Measurements from ENCODE around the gene PDE10A.

Gene PDE10A

GRCh38 chr6:165664559-165665383 lies 1.7 kb upstream of the PDE10A start:
- Mint-ChIP-seq H3K4me1 (ENCODE audit: low read depth) (no peaks in the 10 kb centered on the region), H3K27me3 (peaks cover 44% of the 10 kb centered on the region), H3K36me3 (ENCODE audit: low read depth) (no peaks in the 10 kb centered on the region), H3K9me3 (no peaks in the 10 kb centered on the region), H3K27ac (no peak overlapping the region), H3K4me3 (no peak overlapping the region)

- H3K4me3 Mint-ChIP-seq, result peak overlapping the region; percentile 13
- no peaks in the 10 kb centered on the region for H3K36me3 Mint-ChIP-seq (ENCODE audit: low read depth)
- peaks cover 52% of the 10 kb centered on the region for H3K27me3 Mint-ChIP-seq
- H3K27ac Mint-ChIP-seq, result no peak overlapping the region
- no peaks in the 10 kb centered on the region for H3K9me3 Mint-ChIP-seq
- H3K4me1 Mint-ChIP-seq (ENCODE audit: low read depth), result no peaks in the 10 kb centered on the region
Observed at GRCh38 chr6:165663736-165664558, 906 bp upstream of the PDE10A start.

GRCh38 chr6:165663377-165663735 lies 315 bp upstream of the PDE10A start:
- Mint-ChIP-seq H3K4me1 (ENCODE audit: low read depth) (no peaks in the 10 kb centered on the region), H3K9me3 (no peaks in the 10 kb centered on the region), H3K27me3 (peaks cover 58% of the 10 kb centered on the region), H3K4me3 (peak overlapping the region; percentile 13), H3K27ac (no peak overlapping the region), H3K36me3 (ENCODE audit: low read depth) (no peaks in the 10 kb centered on the region)

- no peak overlapping the region for H3K27ac Mint-ChIP-seq
- H3K27me3 Mint-ChIP-seq, result peaks cover 66% of the 10 kb centered on the region
- H3K4me1 Mint-ChIP-seq (ENCODE audit: low read depth), result no peaks in the 10 kb centered on the region
- H3K36me3 Mint-ChIP-seq (ENCODE audit: low read depth), result no peaks in the 10 kb centered on the region
- no peaks in the 10 kb centered on the region for H3K9me3 Mint-ChIP-seq
- H3K4me3 Mint-ChIP-seq, result no peak overlapping the region
Observed at GRCh38 chr6:165662041-165662748, 846 bp downstream of the PDE10A start.

- Mint-ChIP-seq H3K36me3 (ENCODE audit: low read depth) (no peaks in the 10 kb centered on the region), H3K27me3 (peaks cover 62% of the 10 kb centered on the region), H3K27ac (no peak overlapping the region), H3K9me3 (no peaks in the 10 kb centered on the region), H3K4me3 (no peak overlapping the region), H3K4me1 (ENCODE audit: low read depth) (no peaks in the 10 kb centered on the region)
Observed at GRCh38 chr6:165661664-165662025, 1.4 kb downstream of the PDE10A start.

GRCh38 chr6:165660857-165661663 lies 2.0 kb downstream of the PDE10A start:
- peaks cover 58% of the 10 kb centered on the region for H3K27me3 Mint-ChIP-seq
- no peaks in the 10 kb centered on the region for H3K4me1 Mint-ChIP-seq (ENCODE audit: low read depth)
- H3K27ac Mint-ChIP-seq, result no peak overlapping the region
- H3K4me3 Mint-ChIP-seq, result no peak overlapping the region
- H3K9me3 Mint-ChIP-seq, result no peaks in the 10 kb centered on the region
- H3K36me3 Mint-ChIP-seq (ENCODE audit: low read depth), result no peaks in the 10 kb centered on the region

GRCh38 chr6:165659945-165660856 lies 2.8 kb downstream of the PDE10A start:
- no peaks in the 10 kb centered on the region for H3K36me3 Mint-ChIP-seq (ENCODE audit: low read depth)
- H3K27me3 Mint-ChIP-seq, result peaks cover 53% of the 10 kb centered on the region
- H3K4me3 Mint-ChIP-seq, result no peak overlapping the region
- no peaks in the 10 kb centered on the region for H3K4me1 Mint-ChIP-seq (ENCODE audit: low read depth)
- H3K27ac Mint-ChIP-seq, result no peak overlapping the region
- no peaks in the 10 kb centered on the region for H3K9me3 Mint-ChIP-seq

GRCh38 chr6:165658395-165659058 lies 4.5 kb downstream of the PDE10A start:
- H3K4me3 Mint-ChIP-seq, result no peak overlapping the region
- H3K36me3 Mint-ChIP-seq (ENCODE audit: low read depth), result no peaks in the 10 kb centered on the region
- H3K4me1 Mint-ChIP-seq (ENCODE audit: low read depth), result no peaks in the 10 kb centered on the region
- H3K27me3 Mint-ChIP-seq, result peaks cover 36% of the 10 kb centered on the region
- H3K27ac Mint-ChIP-seq, result no peak overlapping the region
- H3K9me3 Mint-ChIP-seq, result no peaks in the 10 kb centered on the region

- Mint-ChIP-seq H3K9me3 (no peaks in the 10 kb centered on the region), H3K27me3 (peaks cover 32% of the 10 kb centered on the region), H3K4me1 (ENCODE audit: low read depth) (no peaks in the 10 kb centered on the region), H3K27ac (no peak overlapping the region), H3K36me3 (ENCODE audit: low read depth) (no peaks in the 10 kb centered on the region), H3K4me3 (no peak overlapping the region)
Observed at GRCh38 chr6:165657325-165657680, 5.7 kb downstream of the PDE10A start.

- Mint-ChIP-seq H3K27ac (no peak overlapping the region), H3K4me1 (ENCODE audit: low read depth) (no peaks in the 10 kb centered on the region), H3K36me3 (ENCODE audit: low read depth) (no peaks in the 10 kb centered on the region), H3K27me3 (peaks cover 32% of the 10 kb centered on the region), H3K9me3 (no peaks in the 10 kb centered on the region), H3K4me3 (no peak overlapping the region)
Observed at GRCh38 chr6:165656581-165657324, 6.3 kb downstream of the PDE10A start.

GRCh38 chr6:165655191-165655590 lies 7.8 kb downstream of the PDE10A start:
- Mint-ChIP-seq H3K27ac (no peak overlapping the region), H3K4me1 (ENCODE audit: low read depth) (no peaks in the 10 kb centered on the region), H3K9me3 (no peaks in the 10 kb centered on the region), H3K36me3 (ENCODE audit: low read depth) (no peaks in the 10 kb centered on the region), H3K4me3 (no peak overlapping the region), H3K27me3 (peaks cover 27% of the 10 kb centered on the region)

GRCh38 chr6:165654144-165654543 lies 8.9 kb downstream of the PDE10A start:
- H3K36me3 Mint-ChIP-seq (ENCODE audit: low read depth), result no peaks in the 10 kb centered on the region
- no peak overlapping the region for H3K4me3 Mint-ChIP-seq
- H3K27ac Mint-ChIP-seq, result no peak overlapping the region
- H3K27me3 Mint-ChIP-seq, result peaks cover 16% of the 10 kb centered on the region
- no peaks in the 10 kb centered on the region for H3K9me3 Mint-ChIP-seq
- no peaks in the 10 kb centered on the region for H3K4me1 Mint-ChIP-seq (ENCODE audit: low read depth)

GRCh38 chr6:165653607-165654006 lies 9.4 kb downstream of the PDE10A start:
- no peak overlapping the region for H3K27ac Mint-ChIP-seq
- H3K4me1 Mint-ChIP-seq (ENCODE audit: low read depth), result no peaks in the 10 kb centered on the region
- no peaks in the 10 kb centered on the region for H3K36me3 Mint-ChIP-seq (ENCODE audit: low read depth)
- no peak overlapping the region for H3K4me3 Mint-ChIP-seq
- H3K9me3 Mint-ChIP-seq, result no peaks in the 10 kb centered on the region
- H3K27me3 Mint-ChIP-seq, result peaks cover 11% of the 10 kb centered on the region
